22Rv1 (cell line): ENCODE results near the gene FAM168B.

Source experiments
- CTCF ChIP-seq: fragments of 450-650 bp; IDR thresholded peaks from 2 replicates; pipeline ENCODE4 v1.5.1; 2017; ENCODE audit warnings: mild to moderate bottlenecking
- ZFX ChIP-seq: fragments of 450-650 bp; IDR thresholded peaks from 2 replicates; pipeline ENCODE4 v1.6.1; 2017; ENCODE audit warnings: antibody characterized with exemption, borderline replicate concordance

- TF ChIP-seq CTCF, result no peak
- TF ChIP-seq ZFX, result no peak
Observed at GRCh38 chr2:131064589-131065512, 28.4 kb downstream of the FAM168B start.
